Kidney epithelial cell (primary cell): ENCODE data around the gene CREB3L1. TPM values are rescaled to one million over a fixed set of nuclear protein-coding genes. Genes with fewer than 3 reads are reported as not detected.
A peak's percentile ranks its signal among the peaks of the same experiment; 100 is the strongest.

ENCODE experiments used
- DNase-seq: peaks from one replicate; pipeline ENCODE4 v3.0.0-alpha.2; 2010; ENCODE audit warnings: low read depth
- H3K27me3 ChIP-seq: 2 replicates; pipeline ENCODE4 v1.6.0; 2011; ENCODE audit warnings: low read length; ENCODE audit not compliant: control insufficient read depth, insufficient read depth
- H3K36me3 ChIP-seq: 2 replicates; pipeline ENCODE4 v1.5.1; 2011; ENCODE audit warnings: low read length; ENCODE audit not compliant: control insufficient read depth, insufficient read depth
- H3K4me3 ChIP-seq: 2 replicates; pipeline ENCODE4 v1.5.1; 2011; ENCODE audit warnings: low read depth, mild to moderate bottlenecking, control low read depth, low read length
- CTCF ChIP-seq: IDR thresholded peaks from 2 replicates; pipeline ENCODE4 v1.5.1; 2011; ENCODE audit warnings: mild to moderate bottlenecking, moderate library complexity, low read length, control low read depth, inconsistent platforms; ENCODE audit not compliant: insufficient read depth, poor library complexity, severe bottlenecking
- total RNA-seq: library from RNA; depleted of rRNA; stranded (reverse); fragments of >200 nt; gene quantifications from 2 replicates; pipeline ENCODE4 v1.2.3, GENCODE V29; 2015

The CREB3L1 gene
- total RNA-seq = 3.2 and 4.5 TPM in 2 replicates

GRCh38 chr11:46277622-46278386, at the start of gene CREB3L1:
Gene CREB3L1 (plus strand): TSS chr11:46277662. CDS start chr11:46278112, 450 bp downstream.
- Histone ChIP-seq H3K27me3 (no peaks in the 10 kb centered on the region), H3K36me3 (no peaks in the 10 kb centered on the region), H3K4me3 (peak within 1 kb of the TSS; percentile 57)
- no peak for DNase-seq
- no peak for TF ChIP-seq CTCF

GRCh38 chr11:46229230-46229629, 48.2 kb upstream of the CREB3L1 start:
- Histone ChIP-seq H3K36me3 (no peaks in the 10 kb centered on the region), H3K27me3 (no peaks in the 10 kb centered on the region), H3K4me3 (no peak overlapping the region)
- no peak for TF ChIP-seq CTCF
- no peak for DNase-seq

- TF ChIP-seq CTCF = no peak
- no peaks in the 10 kb centered on the region for H3K36me3 ChIP-seq
Observed at GRCh38 chr11:46234311-46234710, 43.2 kb upstream of the CREB3L1 start.

GRCh38 chr11:46235777-46236688, 41.4 kb upstream of the CREB3L1 start:
- TF ChIP-seq CTCF = no peak
- no peak overlapping the region for H3K4me3 ChIP-seq
- no peak for DNase-seq
- H3K36me3 ChIP-seq = no peaks in the 10 kb centered on the region
- H3K27me3 ChIP-seq = no peaks in the 10 kb centered on the region

More at GRCh38 chr11:46234311-46234710, 43.2 kb upstream of the CREB3L1 start:
- no peak for DNase-seq
- Histone ChIP-seq H3K27me3 (no peaks in the 10 kb centered on the region), H3K4me3 (no peak overlapping the region)

GRCh38 chr11:46236918-46237247, 40.6 kb upstream of the CREB3L1 start:
- no peaks in the 10 kb centered on the region for H3K36me3 ChIP-seq
- TF ChIP-seq CTCF = no peak
- H3K4me3 ChIP-seq = no peak overlapping the region
- H3K27me3 ChIP-seq = no peaks in the 10 kb centered on the region
- DNase-seq = no peak
